AG09319 (cell line): Measurements from ENCODE around the gene SPOCK2.

ENCODE experiments used
- DNase-seq: peaks from one replicate; pipeline ENCODE4 v3.0.0-alpha.2; 2010; ENCODE audit warnings: low read depth; ENCODE audit errors: extremely low read depth
- CTCF ChIP-seq: IDR thresholded peaks from 2 replicates; pipeline ENCODE4 v1.5.1; 2011; ENCODE audit warnings: low read depth, mild to moderate bottlenecking, inconsistent platforms, low read length, moderate library complexity

The SPOCK2 gene

GRCh38 chr10:72074574-72075375 is 13.6 kb downstream of the SPOCK2 start:
- TF ChIP-seq CTCF = no peak
- DNase-seq = no peak

- DNase-seq = no peak
- no peak for TF ChIP-seq CTCF
Observed at GRCh38 chr10:72073708-72074573, 14.4 kb downstream of the SPOCK2 start.

GRCh38 chr10:72072639-72073038 is 15.7 kb downstream of the SPOCK2 start:
- no peak for DNase-seq
- no peak for TF ChIP-seq CTCF

GRCh38 chr10:72072046-72072445 is 16.3 kb downstream of the SPOCK2 start:
- DNase-seq = no peak

GRCh38 chr10:72069751-72070526 is 18.4 kb downstream of the SPOCK2 start:
- TF ChIP-seq CTCF = no peak; the same call in 1 of the 2 replicates
- DNase-seq = no peak

More at GRCh38 chr10:72072046-72072445, 16.3 kb downstream of the SPOCK2 start:
- TF ChIP-seq CTCF = no peak

GRCh38 chr10:72068901-72069446 is 19.4 kb downstream of the SPOCK2 start:
- DNase-seq = no peak
- TF ChIP-seq CTCF = no peak
